SK-MEL-5 (cell line): ENCODE results near the gene WDR18. TPM values are rescaled to one million over a fixed set of nuclear protein-coding genes. Genes with fewer than 3 reads are reported as not detected.

ENCODE experiments used
- DNase-seq: peaks from one replicate; pipeline ENCODE4 v3.0.0-alpha.2; 2016; ENCODE audit warnings: low read depth, low spot score
- in situ Hi-C: cut with HindIII; loops from 2 replicates; pipeline ENCODE4 v1.10.0; 2016; ENCODE audit warnings: low sequenced_read_pairs, high pct_unique_total_duplicates, low pct_unique_long_range_greater_than_20kb
- polyA plus RNA-seq, 2 experiments: library from polyadenylated mRNA; depleted of rRNA; stranded (reverse); fragments of >200 nt; gene quantifications; 2 replicates each; pipeline ENCODE4 v1.2.3, GENCODE V29; 2015
- total RNA-seq: library from RNA; depleted of rRNA; stranded (reverse); fragments of >200 nt; shearing (Covaris generic); gene quantifications from 2 replicates; pipeline ENCODE4 v1.2.3, GENCODE V29; 2014; rRNA removed

The WDR18 gene
- total RNA-seq: 24.4 and 36.1 TPM in 2 replicates
- 76.9 and 80.4 TPM in 2 replicates for polyA plus RNA-seq (2015; cell fraction: cytosol; rRNA removed)
- 105 and 161 TPM in 2 replicates for polyA plus RNA-seq (2015; cell fraction: nucleus; rRNA removed)

GRCh38 chr19:984165-984967 lies at the start of gene WDR18:
WDR18 (plus strand) TSS chr19:984345; CDS start chr19:984354, 9 bp downstream.
- DNase-seq: peak; percentile 86
- in situ Hi-C loops: no loop called here

GRCh38 chr19:934865-935479 lies 49.2 kb upstream of the WDR18 start:
- in situ Hi-C loops: no loop called here
- no peak for DNase-seq

- in situ Hi-C loops: no loop called here
- DNase-seq: no peak
Observed at GRCh38 chr19:936175-936546, 48.0 kb upstream of the WDR18 start.

- in situ Hi-C loops: no loop called here
- no peak for DNase-seq
Observed at GRCh38 chr19:937259-937694, 46.9 kb upstream of the WDR18 start.

GRCh38 chr19:938233-938923 lies 45.8 kb upstream of the WDR18 start:
- no peak for DNase-seq
- in situ Hi-C loops: no loop called here

GRCh38 chr19:939439-939838 lies 44.7 kb upstream of the WDR18 start:
- no peak for DNase-seq

GRCh38 chr19:939922-940321 lies 44.2 kb upstream of the WDR18 start:
- DNase-seq: no peak
- in situ Hi-C loops: no loop called here

More at GRCh38 chr19:939439-939838, 44.7 kb upstream of the WDR18 start:
- in situ Hi-C loops: no loop called here

- in situ Hi-C loops: no loop called here
- DNase-seq: no peak
Observed at GRCh38 chr19:940591-941291, 43.4 kb upstream of the WDR18 start.

GRCh38 chr19:941292-942132 lies 42.6 kb upstream of the WDR18 start:
- DNase-seq: no peak
- in situ Hi-C loops: no loop called here

- in situ Hi-C loops: no loop called here
- no peak for DNase-seq
Observed at GRCh38 chr19:942133-942645, 42.0 kb upstream of the WDR18 start.

GRCh38 chr19:943551-944170 lies 40.5 kb upstream of the WDR18 start:
- DNase-seq: no peak
- in situ Hi-C loops: no loop called here

GRCh38 chr19:944171-944567 lies 40.0 kb upstream of the WDR18 start:
- DNase-seq: no peak
- in situ Hi-C loops: no loop called here

- in situ Hi-C loops: no loop called here
Observed at GRCh38 chr19:944663-945241, 39.4 kb upstream of the WDR18 start.

GRCh38 chr19:945401-946252 lies 38.5 kb upstream of the WDR18 start:
- DNase-seq: no peak
- in situ Hi-C loops: no loop called here

More at GRCh38 chr19:944663-945241, 39.4 kb upstream of the WDR18 start:
- no peak for DNase-seq

GRCh38 chr19:947090-947706 lies 36.9 kb upstream of the WDR18 start:
- in situ Hi-C loops: no loop called here
- no peak for DNase-seq
